BLaER1 (cell line): Measurements from ENCODE around the gene ACOX2.

Source experiments
- H3K27ac ChIP-seq: shearing (Covaris generic); formaldehyde crosslinking; 2 replicates; pipeline ENCODE4 v1.8.1; 2022
- H3K27me3 ChIP-seq: shearing (Covaris generic); formaldehyde crosslinking; 2 replicates; pipeline ENCODE4 v1.8.1; 2022
- H3K36me3 ChIP-seq: shearing (Covaris generic); formaldehyde crosslinking; 2 replicates; pipeline ENCODE4 v1.8.1; 2022
- H3K4me1 ChIP-seq: shearing (Covaris generic); formaldehyde crosslinking; 2 replicates; pipeline ENCODE4 v1.8.1; 2022
- H3K4me2 ChIP-seq: shearing (Covaris generic); formaldehyde crosslinking; 2 replicates; pipeline ENCODE4 v1.8.1; 2022
- H3K4me3 ChIP-seq: shearing (Covaris generic); formaldehyde crosslinking; 2 replicates; pipeline ENCODE4 v1.8.1; 2022
- H3K9ac ChIP-seq: shearing (Covaris generic); formaldehyde crosslinking; 2 replicates; pipeline ENCODE4 v1.8.1; 2022
- H3K9me3 ChIP-seq: shearing (Covaris generic); formaldehyde crosslinking; 2 replicates; pipeline ENCODE4 v1.8.1; 2022
- H4K20me1 ChIP-seq: shearing (Covaris generic); formaldehyde crosslinking; 2 replicates; pipeline ENCODE4 v1.8.1; 2022
- Cebpa-rat ChIP-seq: shearing (Covaris generic); IDR thresholded peaks from 2 replicates; pipeline ENCODE4 v1.8.1; 2022

ACOX2 gene

DNA sequence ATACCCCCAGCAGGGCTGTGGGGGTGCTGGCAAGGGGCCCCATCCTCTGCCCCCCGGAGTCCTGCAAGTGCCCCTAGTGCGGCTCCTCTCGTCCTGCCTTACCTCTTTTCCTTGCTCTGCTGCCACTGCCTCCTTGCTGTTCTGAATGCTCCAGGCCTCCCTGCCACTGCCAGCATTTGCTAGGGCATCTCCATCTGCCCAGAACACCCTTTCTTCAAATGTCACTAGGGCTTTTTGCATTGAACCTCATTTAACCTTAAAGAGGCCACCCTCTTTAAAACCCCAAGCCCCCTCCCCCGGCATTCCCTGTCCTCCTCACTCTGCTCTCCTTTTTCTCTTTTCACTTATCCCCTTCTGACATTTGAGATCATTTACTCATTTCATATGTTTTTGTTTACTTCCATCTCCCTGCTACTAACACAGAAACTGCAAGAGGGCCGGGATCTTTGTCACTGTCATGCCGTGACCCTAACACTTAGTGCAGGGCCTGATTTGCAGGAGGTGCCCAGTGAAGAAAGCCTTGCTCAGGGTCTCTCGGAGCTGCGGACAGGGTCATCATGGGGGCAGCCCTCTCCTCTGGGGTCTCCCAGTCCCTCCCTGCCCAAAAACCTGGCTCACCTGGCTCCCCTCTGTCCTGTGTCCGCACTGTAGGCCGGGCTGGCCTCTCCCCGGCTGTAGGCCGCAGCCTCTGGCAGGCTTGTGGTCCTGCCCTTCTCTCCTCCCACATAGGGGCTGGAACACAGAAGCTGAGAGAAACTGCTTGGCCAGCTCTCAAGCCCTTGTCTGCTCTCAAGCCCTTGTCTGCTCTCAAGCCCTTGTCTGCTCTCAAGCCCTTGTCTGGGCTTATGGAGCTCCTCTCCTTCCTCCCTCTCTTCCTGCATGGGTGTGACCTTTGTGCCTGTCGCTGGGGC is at the start of gene ACOX2:
ACOX2 (minus strand) TSS at position 690 of the 911 bp plus-strand sequence. CDS start 2,084 bp downstream, outside the sequence.
- Histone ChIP-seq H3K27me3 (no peaks in the 10 kb centered on the region), H3K4me2 (no peak within 1 kb of the TSS), H4K20me1 (no peaks in the 10 kb centered on the region), H3K9me3 (no peaks in the 10 kb centered on the region), H3K27ac (no peak within 1 kb of the TSS), H3K9ac (no peak within 1 kb of the TSS), H3K4me1 (peaks cover 14% of the 10 kb centered on the region), H3K36me3 (no peaks in the 10 kb centered on the region), H3K4me3 (no peak within 1 kb of the TSS)
- no peak for TF ChIP-seq Cebpa-rat

DNA sequence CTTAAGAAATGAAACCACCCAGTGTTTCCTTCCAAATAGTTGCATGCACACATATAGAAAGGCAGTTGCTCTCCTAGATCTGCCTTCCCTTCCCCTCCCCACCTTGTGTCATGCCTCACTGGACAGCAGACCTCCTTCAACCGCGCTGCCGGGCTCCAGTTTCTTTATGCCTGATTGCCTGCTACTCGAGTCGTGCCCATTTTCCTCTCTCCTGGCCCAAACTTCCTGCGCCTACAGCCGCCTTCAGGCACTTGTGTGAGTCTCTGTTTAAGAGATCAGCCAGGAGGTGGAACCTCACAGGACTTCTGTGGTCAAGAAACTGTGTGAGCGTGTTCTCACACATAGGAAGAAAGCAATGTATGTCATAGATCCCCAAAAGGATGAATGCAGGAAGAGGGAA is 49.0 kb upstream of the ACOX2 start:
- Histone ChIP-seq H3K36me3 (no peaks in the 10 kb centered on the region), H3K4me3 (peak overlapping the region; percentile 62), H3K9ac (peak overlapping the region; percentile 43; the same call in 1 of the 2 replicates), H3K27me3 (no peaks in the 10 kb centered on the region), H4K20me1 (no peaks in the 10 kb centered on the region), H3K9me3 (no peaks in the 10 kb centered on the region), H3K4me2 (peak overlapping the region; percentile 80), H3K27ac (peak overlapping the region; percentile 57; the same call in 1 of the 2 replicates), H3K4me1 (peaks cover 50% of the 10 kb centered on the region)
- no peak for TF ChIP-seq Cebpa-rat

DNA sequence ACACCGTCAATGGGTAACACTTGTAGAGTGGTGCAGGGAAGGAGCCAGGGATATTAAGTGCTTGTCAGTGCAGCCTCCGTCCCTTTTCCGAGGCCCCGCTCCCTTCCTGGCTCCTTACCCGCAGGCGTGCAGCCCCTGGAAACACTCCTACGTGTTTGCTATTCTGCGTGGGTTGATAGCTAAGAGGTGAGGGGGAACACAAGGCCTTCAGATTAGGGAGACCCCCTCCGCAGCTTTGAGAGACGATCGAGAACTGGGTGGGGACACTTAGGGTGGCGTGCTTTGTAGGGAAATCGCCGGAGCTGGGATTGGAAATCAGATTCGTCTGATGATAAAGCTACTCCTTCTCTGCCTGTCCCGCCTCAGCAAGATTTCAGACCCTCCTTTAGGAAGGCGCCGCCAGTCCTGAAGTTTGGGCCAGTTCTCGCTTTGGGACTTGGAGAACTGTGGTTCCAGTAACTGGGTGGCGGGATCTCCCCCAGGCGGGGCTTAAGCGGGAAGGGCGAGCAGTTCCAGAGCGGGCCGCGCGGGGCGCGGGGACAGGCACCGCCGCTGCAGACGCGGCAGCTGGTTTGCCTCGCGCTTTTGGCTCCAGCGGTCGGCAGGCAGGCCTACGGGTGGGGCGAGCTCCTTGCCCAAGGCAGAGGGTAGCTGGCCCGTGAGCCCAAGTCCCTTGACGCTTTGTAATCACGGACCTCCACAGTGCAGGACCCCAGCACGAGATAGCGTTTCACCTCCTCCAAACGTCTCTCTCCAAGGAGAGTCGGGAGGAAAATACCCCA is 48.2 kb upstream of the ACOX2 start:
- peaks cover 56% of the 10 kb centered on the region for H3K4me1 ChIP-seq
- no peaks in the 10 kb centered on the region for H4K20me1 ChIP-seq
- peak overlapping the region; percentile 80 for H3K4me2 ChIP-seq
- H3K36me3 ChIP-seq = no peaks in the 10 kb centered on the region
- H3K9ac ChIP-seq = peak overlapping the region; percentile 64; the same call in 1 of the 2 replicates
- TF ChIP-seq Cebpa-rat = no peak
- H3K27me3 ChIP-seq = no peaks in the 10 kb centered on the region
- H3K4me3 ChIP-seq = peak overlapping the region; percentile 62
- no peaks in the 10 kb centered on the region for H3K9me3 ChIP-seq
- H3K27ac ChIP-seq = peak overlapping the region; percentile 57; the same call in 1 of the 2 replicates

DNA sequence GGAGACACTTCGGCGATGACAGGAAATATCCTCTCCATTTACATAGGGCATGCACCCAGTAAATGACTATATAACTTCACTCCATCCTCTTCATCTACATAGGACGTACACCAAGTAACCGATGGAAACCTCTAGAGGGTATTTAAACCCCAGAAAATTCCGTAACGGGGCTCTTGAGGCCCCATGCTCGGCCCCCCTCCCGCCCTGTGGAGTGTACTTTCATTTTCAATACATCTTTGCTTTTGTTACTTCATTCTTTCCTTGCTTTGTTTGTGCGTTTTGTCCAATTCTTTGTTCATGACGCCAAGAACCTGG is 47.7 kb upstream of the ACOX2 start:
- peaks cover 56% of the 10 kb centered on the region for H3K4me1 ChIP-seq
- H3K27me3 ChIP-seq = no peaks in the 10 kb centered on the region
- H4K20me1 ChIP-seq = no peaks in the 10 kb centered on the region
- no peaks in the 10 kb centered on the region for H3K9me3 ChIP-seq
- H3K36me3 ChIP-seq = no peaks in the 10 kb centered on the region
- no peak for TF ChIP-seq Cebpa-rat
- peak overlapping the region; percentile 62 for H3K4me3 ChIP-seq
- H3K27ac ChIP-seq = peak overlapping the region; percentile 57; the same call in 1 of the 2 replicates
- peak overlapping the region; percentile 80 for H3K4me2 ChIP-seq
- H3K9ac ChIP-seq = peak overlapping the region; percentile 64; the same call in 1 of the 2 replicates

DNA sequence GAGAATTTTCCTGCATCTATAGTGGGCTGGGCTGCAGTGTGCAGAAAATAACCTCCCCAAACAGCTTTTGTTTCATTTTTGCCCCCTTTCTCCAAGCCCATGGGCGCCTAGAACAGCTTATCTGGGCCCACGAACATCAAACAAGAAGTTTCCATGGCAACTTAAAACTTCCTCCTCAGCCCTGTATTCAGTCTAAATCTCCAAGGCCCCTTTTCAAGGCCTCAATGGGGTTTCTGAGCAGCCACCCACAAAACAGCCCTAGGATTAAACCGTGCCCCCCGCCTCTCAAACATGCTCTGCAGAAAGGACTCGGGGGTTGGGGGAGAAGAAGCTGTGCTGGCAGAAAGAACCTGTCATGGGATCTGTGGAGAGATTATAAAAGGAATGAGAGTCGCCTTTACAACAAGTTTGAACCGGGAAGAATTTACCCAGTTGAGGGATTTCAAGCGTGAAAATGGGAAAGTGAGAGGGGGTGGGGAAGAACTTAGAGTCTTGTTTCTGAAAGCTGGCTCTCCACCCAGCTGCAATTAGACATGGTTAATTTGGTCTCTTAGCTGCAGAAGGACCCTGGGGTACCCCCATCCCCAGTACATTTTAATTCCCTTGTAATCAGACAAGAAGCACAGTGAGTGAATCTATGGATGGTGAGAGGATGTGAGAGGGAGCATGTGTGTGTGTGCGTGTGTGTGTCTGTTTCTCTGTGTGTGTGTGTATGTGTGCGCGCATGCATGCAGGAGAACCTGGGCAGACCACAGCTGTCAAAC is 44.5 kb upstream of the ACOX2 start:
- H3K27ac ChIP-seq = no peak overlapping the region
- H3K4me2 ChIP-seq = peak overlapping the region; percentile 81
- no peaks in the 10 kb centered on the region for H4K20me1 ChIP-seq
- peak overlapping the region; percentile 27; the same call in 1 of the 2 replicates for H3K4me3 ChIP-seq
- no peak for TF ChIP-seq Cebpa-rat
- H3K4me1 ChIP-seq = peaks cover 53% of the 10 kb centered on the region
- H3K9ac ChIP-seq = no peak overlapping the region
- no peaks in the 10 kb centered on the region for H3K27me3 ChIP-seq
- no peaks in the 10 kb centered on the region for H3K36me3 ChIP-seq
- H3K9me3 ChIP-seq = no peaks in the 10 kb centered on the region

DNA sequence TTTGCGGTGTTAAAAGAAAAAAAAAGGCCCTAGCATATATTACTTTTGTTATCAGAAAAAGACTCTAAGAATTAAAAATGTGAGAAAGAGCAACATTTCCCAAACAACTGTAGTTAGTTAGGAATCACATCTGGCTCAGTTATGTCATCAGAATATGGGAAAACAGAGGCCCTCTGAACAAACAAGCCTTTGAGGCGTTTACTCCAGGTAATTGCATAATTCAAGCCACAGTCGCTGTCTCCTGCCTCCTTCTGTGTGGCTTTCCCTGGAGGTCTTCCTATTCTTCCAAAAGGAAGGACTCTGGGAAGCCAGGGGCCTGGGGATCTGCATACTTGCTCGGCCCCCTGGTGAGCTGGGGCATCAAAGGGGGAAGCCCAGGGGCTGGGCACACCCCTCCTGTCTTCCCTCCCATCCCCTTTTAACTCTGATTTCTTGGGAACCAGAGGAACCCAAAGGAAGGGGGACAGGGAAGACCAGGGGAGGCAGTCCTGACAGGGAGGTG is 43.9 kb upstream of the ACOX2 start:
- peak overlapping the region; percentile 81 for H3K4me2 ChIP-seq

DNA sequence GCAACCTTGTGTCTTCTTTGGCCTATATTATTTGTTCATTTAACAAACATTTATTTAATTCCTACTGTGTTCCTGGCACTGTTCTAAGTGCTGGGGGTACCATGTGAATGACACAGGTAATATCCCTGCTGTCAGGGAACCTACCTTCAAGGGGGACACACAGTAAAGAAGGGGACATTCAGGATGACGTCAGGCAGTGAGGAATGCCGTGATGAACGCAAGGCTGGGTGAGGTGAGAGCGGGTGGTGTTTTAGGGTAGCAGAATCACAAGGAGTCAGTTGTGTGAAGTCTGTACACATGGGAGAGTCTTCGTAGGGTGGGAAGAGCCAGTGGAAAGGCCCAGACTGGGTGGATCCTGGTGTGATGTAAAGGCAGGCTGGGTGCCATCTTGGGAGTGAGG is 41.9 kb upstream of the ACOX2 start:
- H3K27ac ChIP-seq = no peak overlapping the region
- peaks cover 30% of the 10 kb centered on the region for H3K4me1 ChIP-seq
- H3K9me3 ChIP-seq = no peaks in the 10 kb centered on the region

More for the DNA sequence above, 43.9 kb upstream of the ACOX2 start:
- no peaks in the 10 kb centered on the region for H3K9me3 ChIP-seq
- no peaks in the 10 kb centered on the region for H4K20me1 ChIP-seq
- H3K4me1 ChIP-seq = peaks cover 46% of the 10 kb centered on the region
- H3K36me3 ChIP-seq = no peaks in the 10 kb centered on the region
- no peak overlapping the region for H3K27ac ChIP-seq
- TF ChIP-seq Cebpa-rat = no peak
- H3K4me3 ChIP-seq = 0 out of 2 replicates have a peak overlapping the region, but pooled peaks have one; percentile 27
- H3K27me3 ChIP-seq = no peaks in the 10 kb centered on the region
- H3K9ac ChIP-seq = no peak overlapping the region

DNA sequence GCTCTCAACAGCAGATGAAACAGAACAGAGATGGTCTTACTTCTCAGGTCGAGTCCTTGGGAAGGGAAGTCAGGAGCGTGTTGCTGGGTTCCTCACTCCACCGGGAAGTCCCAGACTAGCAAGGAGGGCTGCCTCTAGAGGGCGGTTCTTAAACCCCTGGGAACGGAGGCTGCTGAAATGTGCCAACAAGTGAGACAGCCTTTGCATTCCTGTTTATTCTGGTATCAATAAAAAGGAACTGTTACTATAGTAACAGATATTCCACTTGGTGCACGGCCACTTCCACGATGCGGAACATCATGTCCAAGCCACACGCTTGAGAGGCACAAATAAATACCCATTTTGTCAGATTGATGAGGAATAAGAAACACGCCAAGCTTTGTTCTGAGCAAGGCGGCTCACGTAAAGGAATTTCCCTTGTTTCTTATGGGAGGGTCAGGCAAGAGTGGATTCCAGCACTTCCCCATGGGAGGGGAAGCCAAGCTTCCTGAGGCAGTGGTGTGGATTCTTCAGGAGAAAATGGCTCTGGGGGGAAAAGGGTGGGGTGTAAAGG is 40.4 kb upstream of the ACOX2 start, which contains the start of gene FAM107A:
FAM107A (minus strand) TSS at position 123 of the 553 bp plus-strand sequence. CDS start 7,531 bp downstream, outside the sequence.
- Histone ChIP-seq H3K9ac (no peak within 1 kb of the TSS), H3K27me3 (no peaks in the 10 kb centered on the region), H3K4me1 (peaks cover 20% of the 10 kb centered on the region), H3K36me3 (no peaks in the 10 kb centered on the region), H3K4me2 (no peak within 1 kb of the TSS), H3K4me3 (no peak within 1 kb of the TSS), H3K27ac (no peak within 1 kb of the TSS), H3K9me3 (no peaks in the 10 kb centered on the region), H4K20me1 (no peaks in the 10 kb centered on the region)
- TF ChIP-seq Cebpa-rat = no peak

More for the DNA sequence above, 41.9 kb upstream of the ACOX2 start:
- Histone ChIP-seq H4K20me1 (no peaks in the 10 kb centered on the region), H3K4me3 (no peak overlapping the region), H3K9ac (no peak overlapping the region), H3K4me2 (no peak overlapping the region), H3K27me3 (no peaks in the 10 kb centered on the region), H3K36me3 (no peaks in the 10 kb centered on the region)
- TF ChIP-seq Cebpa-rat = no peak

DNA sequence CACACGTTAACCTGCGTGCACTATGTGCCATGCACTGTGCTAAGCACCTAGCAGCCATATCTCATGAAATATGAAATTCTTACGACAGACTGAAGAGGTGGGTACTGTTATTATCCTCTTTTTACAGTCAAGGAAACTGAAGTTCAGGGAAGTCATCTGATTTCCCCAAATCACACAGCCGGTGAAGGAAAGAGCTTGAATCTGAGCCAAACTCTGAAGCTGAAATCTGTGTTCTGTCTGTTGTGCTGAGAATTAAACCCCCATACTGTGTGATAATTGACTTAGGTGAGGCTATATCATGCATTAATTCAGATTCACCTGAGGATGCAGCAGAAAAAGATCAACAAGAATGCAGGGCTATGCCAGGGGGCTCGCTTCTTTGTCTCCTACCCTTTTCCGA is 39.7 kb upstream of the ACOX2 start:
- H3K4me2 ChIP-seq = no peak overlapping the region
- no peak overlapping the region for H3K4me3 ChIP-seq
- TF ChIP-seq Cebpa-rat = no peak
- peaks cover 13% of the 10 kb centered on the region for H3K4me1 ChIP-seq
- H3K9me3 ChIP-seq = no peaks in the 10 kb centered on the region
- no peaks in the 10 kb centered on the region for H3K36me3 ChIP-seq
- no peaks in the 10 kb centered on the region for H4K20me1 ChIP-seq
- H3K27ac ChIP-seq = no peak overlapping the region
- H3K9ac ChIP-seq = no peak overlapping the region
- no peaks in the 10 kb centered on the region for H3K27me3 ChIP-seq
